HepG2 (cell line): ENCODE measurements around the gene VPS13D. TPM values are rescaled to one million over a fixed set of nuclear protein-coding genes. Genes with fewer than 3 reads are reported as not detected.

Experiments used
- ATAC-seq: fragments of 200-7000 bp; cut with Tn5 transposase; 3 replicates; pipeline ENCODE4 v1.9.1; 2020; ENCODE audit warnings: mild to moderate bottlenecking, moderate library complexity
- BruUV-seq: library from RNA; stranded (reverse); fragments of 400-500 nt; replicated peaks from 2 replicates; lab custom pipeline; 2021; lab: Mats Ljungman, UMichigan
- CTCF ChIA-PET: fragments of 300-600 bp; formaldehyde crosslinking; extraction: SDS; loops from one replicate; lab custom pipeline; 2021; ENCODE audit warnings: low total read pairs, inconsistent platforms, low intra/inter-chr PET ratio; lab: Yijun Ruan, JAX
- POLR2A ChIA-PET: fragments of 350-600 bp; sonication (Branson Sonifier 250); formaldehyde crosslinking; loops from one replicate; lab custom pipeline; 2020; ENCODE audit warnings: antibody characterized with exemption, inconsistent platforms; lab: Yijun Ruan, JAX
- DNase-seq: peaks from one replicate; pipeline ENCODE4 v3.0.0-alpha.2; 2015; ENCODE audit warnings: low spot score
- FAIRE-seq: peaks from 3 replicates; lab custom pipeline; 2011; peaks lifted over from hg19 to GRCh38; lab: Jason Lieb, UNC
- H2AFZ ChIP-seq: one replicate; pipeline ENCODE4 v1.6.1; 2011; ENCODE audit warnings: low read length, inconsistent platforms
- H3K27ac ChIP-seq: fragments of 300-600 bp; 3 replicates; pipeline ENCODE4 v1.8.0; 2011; ENCODE audit warnings: mixed run types, mild to moderate bottlenecking, mixed read lengths, low read length, inconsistent platforms; ENCODE audit not compliant: insufficient read depth; ENCODE audit errors: extremely low read length
- H3K27me3 ChIP-seq, 2 experiments: fragments of 200-600 bp in 1 of 2; 2 replicates in 1 of 2; 3 replicates in 1 of 2; pipeline versions ENCODE4 v1.6.0 to v1.8.0; 2011; ENCODE audit warnings: low read length in 2 of 2, mild to moderate bottlenecking in 2 of 2, moderate library complexity in 2 of 2, inconsistent platforms in 1 of 2; ENCODE audit not compliant: insufficient read depth in 2 of 2, control insufficient read depth in 1 of 2
- H3K36me3 ChIP-seq, 2 experiments: fragments of 200-600 bp in 1 of 2; replicated peaks in 1 of 2; 2 replicates in 1 of 2; 3 replicates in 1 of 2; pipeline versions ENCODE4 v1.5.1 to v1.8.0; 2011; ENCODE audit warnings: low read length in 2 of 2, inconsistent platforms in 1 of 2; ENCODE audit not compliant: insufficient read depth in 2 of 2, control insufficient read depth in 1 of 2
- H3K4me1 ChIP-seq: 2 replicates; pipeline ENCODE4 v1.5.1; 2012; ENCODE audit warnings: low read length, inconsistent platforms; ENCODE audit not compliant: insufficient read depth
- H3K4me2 ChIP-seq: 2 replicates; pipeline ENCODE4 v1.6.0; 2011; ENCODE audit warnings: low read depth, low read length, inconsistent platforms
- H3K4me3 ChIP-seq, 3 experiments: fragments of 200-600 bp in 1 of 3; sonication (generic), shearing (Covaris generic) in 1 of 3; replicated peaks in 1 of 3; 2 replicates each; pipeline ENCODE4 v1.5.1; 2011 to 2016; ENCODE audit warnings: low read length in 3 of 3, inconsistent platforms in 2 of 3, low read depth in 2 of 3, mild to moderate bottlenecking in 2 of 3, control low read depth in 1 of 3, mixed read lengths in 1 of 3; ENCODE audit not compliant: insufficient read depth in 1 of 3
- H3K79me2 ChIP-seq: one replicate; pipeline ENCODE4 v1.6.1; 2011; ENCODE audit warnings: low read length, inconsistent platforms; ENCODE audit not compliant: insufficient read depth
- H3K9ac ChIP-seq: 2 replicates; pipeline ENCODE4 v1.6.0; 2011; ENCODE audit warnings: mild to moderate bottlenecking, low read depth, low read length, inconsistent platforms; ENCODE audit not compliant: insufficient read depth
- H3K9me3 ChIP-seq: 2 replicates; pipeline ENCODE4 v1.5.1; 2012; ENCODE audit warnings: mild to moderate bottlenecking, low read length
- H4K20me1 ChIP-seq: 2 replicates; pipeline ENCODE4 v1.6.0; 2011; ENCODE audit warnings: inconsistent platforms, mild to moderate bottlenecking, low read length, moderate library complexity; ENCODE audit not compliant: insufficient read depth
- AGO1 ChIP-seq: fragments of 200-400 bp; formaldehyde crosslinking; IDR thresholded peaks from 2 replicates; pipeline ENCODE4 v1.6.1; 2017; ENCODE audit warnings: mild to moderate bottlenecking, low read depth, low read length, moderate library complexity; ENCODE audit not compliant: poor library complexity, severe bottlenecking
- GRHL1 ChIP-seq: sonication (generic); formaldehyde crosslinking; conservative IDR thresholded peaks from 2 replicates; pipeline ENCODE4 v1.8.0; 2022; ENCODE audit warnings: missing genetic modification reagents
- POGZ ChIP-seq: sonication (generic); formaldehyde crosslinking; IDR thresholded peaks from 2 replicates; pipeline ENCODE4 v1.4.0; 2020; ENCODE audit warnings: mild to moderate bottlenecking, missing genetic modification reagents
- RBAK ChIP-seq: sonication (generic); formaldehyde crosslinking; IDR thresholded peaks from 2 replicates; pipeline ENCODE4 v1.5.1; 2020; ENCODE audit warnings: mild to moderate bottlenecking, missing genetic modification reagents
- ZNF10 ChIP-seq: sonication (generic); formaldehyde crosslinking; IDR thresholded peaks from 2 replicates; pipeline ENCODE4 v1.4.0; 2020; ENCODE audit warnings: mild to moderate bottlenecking, low read depth, missing genetic modification reagents, borderline replicate concordance
- ZNF20 ChIP-seq: sonication (generic); formaldehyde crosslinking; IDR thresholded peaks from 2 replicates; pipeline ENCODE4 v1.4.0; 2020; ENCODE audit warnings: mild to moderate bottlenecking, moderate library complexity, missing genetic modification reagents
- ZNF713 ChIP-seq: sonication (generic); formaldehyde crosslinking; IDR thresholded peaks from 2 replicates; pipeline ENCODE4 v1.4.0; 2020; ENCODE audit warnings: mild to moderate bottlenecking, missing genetic modification reagents
- WGBS: methylation state at CpG from one replicate; pipeline ENCODE4 v1.1.6; 2017; ENCODE audit warnings: low lambda C conversion rate; 5-methylcytosine and 5-hydroxymethylcytosine counted together
- in situ Hi-C: cut with HindIII; loops from 2 replicates; pipeline ENCODE4 v1.10.0; 2017; ENCODE audit warnings: low pct_unique_long_range_greater_than_20kb; ENCODE audit not compliant: extremely low pct_ligation_motif_present
- intact Hi-C: fragments of 100-400 bp; cut with micrococcal nuclease; formaldehyde crosslinking; loops from one replicate; pipeline ENCODE4 v1.10.0; 2022; ENCODE audit not compliant: unreplicated experiment
- polyA plus RNA-seq, 8 experiments: library from polyadenylated mRNA; depleted of rRNA in 3 of 8; stranded (reverse) in 7 of 8; unstranded in 1 of 8; fragments of >200 nt; fragmentation: Illumina TruSeq in 4 of 8; extraction: Trizol in 4 of 8; gene quantifications; 2 replicates each; pipeline versions ENCODE4 v1.2.1 to v1.2.3, GENCODE V29; 2011 to 2016; ENCODE audit warnings: low read depth in 4 of 8, missing spikeins in 1 of 8, mixed read lengths in 1 of 8; ENCODE audit not compliant: insufficient read depth in 1 of 8
- total RNA-seq, 5 experiments: library from RNA; depleted of rRNA; stranded (reverse); fragments of >200 nt; fragmentation: Illumina TruSeq; extraction: Trizol; gene quantifications; 2 replicates each; pipeline ENCODE4 v1.2.3, GENCODE V29; 2016; ENCODE audit warnings: low read depth in 1 of 5
- TF ChIP-seq, protein P1 (sequence below): sonication (generic); formaldehyde crosslinking; IDR thresholded peaks from 2 replicates; pipeline ENCODE4 v1.5.0; 2020; ENCODE audit warnings: missing genetic modification reagents
- TF ChIP-seq, protein P2 (sequence below): sonication (generic); formaldehyde crosslinking; IDR thresholded peaks from 2 replicates; pipeline ENCODE4 v1.4.0; 2020; ENCODE audit warnings: mild to moderate bottlenecking, missing genetic modification reagents
- TF ChIP-seq, protein P3 (sequence below): IDR thresholded peaks from 2 replicates; pipeline ENCODE4 v1.6.1; 2016
- TF ChIP-seq, protein P4 (sequence below): sonication (generic); formaldehyde crosslinking; IDR thresholded peaks from 2 replicates; pipeline ENCODE4 v1.9.0; 2021; ENCODE audit warnings: missing genetic modification reagents, borderline replicate concordance
- TF ChIP-seq, protein P5 (sequence below): sonication (generic); formaldehyde crosslinking; IDR thresholded peaks from 2 replicates; pipeline ENCODE4 v1.8.1; 2023; ENCODE audit warnings: mild to moderate bottlenecking, missing genetic modification reagents, borderline replicate concordance

VPS13D gene
- total and polyA plus RNA-seq, 2 of the 13 experiments (the other 11 are each of a cell fraction or from before 2014, with no cell fraction given): 8.6 to 13.9 TPM

- no peak for TF ChIP-seq GRHL1 (CRISPR knock-in tag)
- TF ChIP-seq, protein P1, sequence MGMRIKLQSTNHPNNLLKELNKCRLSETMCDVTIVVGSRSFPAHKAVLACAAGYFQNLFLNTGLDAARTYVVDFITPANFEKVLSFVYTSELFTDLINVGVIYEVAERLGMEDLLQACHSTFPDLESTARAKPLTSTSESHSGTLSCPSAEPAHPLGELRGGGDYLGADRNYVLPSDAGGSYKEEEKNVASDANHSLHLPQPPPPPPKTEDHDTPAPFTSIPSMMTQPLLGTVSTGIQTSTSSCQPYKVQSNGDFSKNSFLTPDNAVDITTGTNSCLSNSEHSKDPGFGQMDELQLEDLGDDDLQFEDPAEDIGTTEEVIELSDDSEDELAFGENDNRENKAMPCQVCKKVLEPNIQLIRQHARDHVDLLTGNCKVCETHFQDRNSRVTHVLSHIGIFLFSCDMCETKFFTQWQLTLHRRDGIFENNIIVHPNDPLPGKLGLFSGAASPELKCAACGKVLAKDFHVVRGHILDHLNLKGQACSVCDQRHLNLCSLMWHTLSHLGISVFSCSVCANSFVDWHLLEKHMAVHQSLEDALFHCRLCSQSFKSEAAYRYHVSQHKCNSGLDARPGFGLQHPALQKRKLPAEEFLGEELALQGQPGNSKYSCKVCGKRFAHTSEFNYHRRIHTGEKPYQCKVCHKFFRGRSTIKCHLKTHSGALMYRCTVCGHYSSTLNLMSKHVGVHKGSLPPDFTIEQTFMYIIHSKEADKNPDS (CRISPR knock-in tag): no peak
- TF ChIP-seq RBAK (CRISPR knock-in tag): no peak
- no peak for TF ChIP-seq ZNF713 (CRISPR knock-in tag)
- TF ChIP-seq, protein P2, sequence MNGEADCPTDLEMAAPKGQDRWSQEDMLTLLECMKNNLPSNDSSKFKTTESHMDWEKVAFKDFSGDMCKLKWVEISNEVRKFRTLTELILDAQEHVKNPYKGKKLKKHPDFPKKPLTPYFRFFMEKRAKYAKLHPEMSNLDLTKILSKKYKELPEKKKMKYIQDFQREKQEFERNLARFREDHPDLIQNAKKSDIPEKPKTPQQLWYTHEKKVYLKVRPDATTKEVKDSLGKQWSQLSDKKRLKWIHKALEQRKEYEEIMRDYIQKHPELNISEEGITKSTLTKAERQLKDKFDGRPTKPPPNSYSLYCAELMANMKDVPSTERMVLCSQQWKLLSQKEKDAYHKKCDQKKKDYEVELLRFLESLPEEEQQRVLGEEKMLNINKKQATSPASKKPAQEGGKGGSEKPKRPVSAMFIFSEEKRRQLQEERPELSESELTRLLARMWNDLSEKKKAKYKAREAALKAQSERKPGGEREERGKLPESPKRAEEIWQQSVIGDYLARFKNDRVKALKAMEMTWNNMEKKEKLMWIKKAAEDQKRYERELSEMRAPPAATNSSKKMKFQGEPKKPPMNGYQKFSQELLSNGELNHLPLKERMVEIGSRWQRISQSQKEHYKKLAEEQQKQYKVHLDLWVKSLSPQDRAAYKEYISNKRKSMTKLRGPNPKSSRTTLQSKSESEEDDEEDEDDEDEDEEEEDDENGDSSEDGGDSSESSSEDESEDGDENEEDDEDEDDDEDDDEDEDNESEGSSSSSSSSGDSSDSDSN: no peak
Observed at GRCh38 chr1:12383001-12383400, 153.2 kb downstream of the VPS13D start (continued).

GRCh38 chr1:12383786-12384185 is 154.0 kb downstream of the VPS13D start:
- Histone ChIP-seq H2AFZ (no peak overlapping the region), H4K20me1 (no peaks in the 10 kb centered on the region), H3K4me2 (no peak overlapping the region), H3K4me1 (peaks cover 68% of the 10 kb centered on the region), H3K27ac (peak overlapping the region; percentile 26), H3K79me2 (no peaks in the 10 kb centered on the region), H3K9me3 (peaks cover 15% of the 10 kb centered on the region; the same call in 1 of the 2 replicates), H3K4me3 (no peak overlapping the region), H3K27me3 (no peaks in the 10 kb centered on the region), H3K36me3 (peaks cover 3 to 22% of the 10 kb centered on the region in 2 experiments; a peak in 4 of 5 replicates), H3K9ac (no peak overlapping the region)
- ATAC-seq (no peak), FAIRE-seq (no peak), DNase-seq (no peak)
- 97% methylated on average over 1 of the region's 1 CpG for WGBS
- ChIA-PET POLR2A (interaction anchor here (0.5 to 9.5 kb wide), 6 partner anchors 12 to 233 kb away, joined by 3 to 188 read pairs (median 10); partner anchors contain the start of gene DHRS3), CTCF (no interaction called here)
- in situ Hi-C loops: no loop called here
- intact Hi-C loops: loop anchor here (5.0 kb wide), 1 partner anchor 456 kb away; the partner anchor contains the start of gene KIAA2013
- no TSS peak for BruUV-seq
- TF ChIP-seq, protein P3, sequence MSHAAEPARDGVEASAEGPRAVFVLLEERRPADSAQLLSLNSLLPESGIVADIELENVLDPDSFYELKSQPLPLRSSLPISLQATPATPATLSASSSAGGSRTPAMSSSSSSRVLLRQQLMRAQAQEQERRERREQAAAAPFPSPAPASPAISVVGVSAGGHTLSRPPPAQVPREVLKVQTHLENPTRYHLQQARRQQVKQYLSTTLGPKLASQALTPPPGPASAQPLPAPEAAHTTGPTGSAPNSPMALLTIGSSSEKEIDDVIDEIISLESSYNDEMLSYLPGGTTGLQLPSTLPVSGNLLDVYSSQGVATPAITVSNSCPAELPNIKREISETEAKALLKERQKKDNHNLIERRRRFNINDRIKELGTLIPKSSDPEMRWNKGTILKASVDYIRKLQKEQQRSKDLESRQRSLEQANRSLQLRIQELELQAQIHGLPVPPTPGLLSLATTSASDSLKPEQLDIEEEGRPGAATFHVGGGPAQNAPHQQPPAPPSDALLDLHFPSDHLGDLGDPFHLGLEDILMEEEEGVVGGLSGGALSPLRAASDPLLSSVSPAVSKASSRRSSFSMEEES (CRISPR knock-in tag): no peak
- TF ChIP-seq AGO1 (no peak), ZNF20 (CRISPR knock-in tag) (no peak), POGZ (CRISPR knock-in tag) (no peak), ZNF10 (CRISPR knock-in tag) (no peak)
- TF ChIP-seq, protein P4, sequence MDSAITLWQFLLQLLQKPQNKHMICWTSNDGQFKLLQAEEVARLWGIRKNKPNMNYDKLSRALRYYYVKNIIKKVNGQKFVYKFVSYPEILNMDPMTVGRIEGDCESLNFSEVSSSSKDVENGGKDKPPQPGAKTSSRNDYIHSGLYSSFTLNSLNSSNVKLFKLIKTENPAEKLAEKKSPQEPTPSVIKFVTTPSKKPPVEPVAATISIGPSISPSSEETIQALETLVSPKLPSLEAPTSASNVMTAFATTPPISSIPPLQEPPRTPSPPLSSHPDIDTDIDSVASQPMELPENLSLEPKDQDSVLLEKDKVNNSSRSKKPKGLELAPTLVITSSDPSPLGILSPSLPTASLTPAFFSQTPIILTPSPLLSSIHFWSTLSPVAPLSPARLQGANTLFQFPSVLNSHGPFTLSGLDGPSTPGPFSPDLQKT (CRISPR knock-in tag): no peak
- TF ChIP-seq, protein P5, sequence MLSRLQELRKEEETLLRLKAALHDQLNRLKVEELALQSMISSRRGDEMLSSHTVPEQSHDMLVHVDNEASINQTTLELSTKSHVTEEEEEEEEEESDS (CRISPR knock-in tag): no peak
